Right ventricle myocardium inferior (tissue), 1 donor: Measurements from ENCODE around the gene KCNA3. TPM values are rescaled to one million over a fixed set of nuclear protein-coding genes. Genes with fewer than 3 reads are reported as not detected.

Experiments
- ATAC-seq: fragments of 200-7000 bp; cut with Tn5 transposase; one replicate; pipeline ENCODE4 v1.9.1; 2020; ENCODE audit warnings: mild to moderate bottlenecking, moderate library complexity
- DNase-seq: peaks from one replicate; pipeline ENCODE4 v3.0.0; 2021; ENCODE audit errors: missing footprints
- intact Hi-C: fragments of 100-400 bp; cut with DNase I; formaldehyde crosslinking; loops from one replicate; pipeline ENCODE4 v1.11.0; 2022
- total RNA-seq: library from RNA; stranded (reverse); fragmentation: NEBNext Ultra II Directional; extraction: Animal tissue kit (Norgen Biotek cat#: 25700); gene quantifications from one replicate; pipeline ENCODE4 v1.2.1, GENCODE V29; 2021
- donor health status: DM: no; HTN: yes; CAD: no; lungs with severe emphysema.

Gene KCNA3
- total RNA-seq, 1 donor from 2014 or later, result 0.38 TPM

- intact Hi-C loops, result no loop called here
- ATAC-seq (no peak), DNase-seq (no peak)
Observed at GRCh38 chr1:110626889-110627288, 47.9 kb downstream of the KCNA3 start.

Other genes starting within 250 kb of the KCNA3 start
- not detected for gene PROK1, start 223.8 kb downstream of the KCNA3 start, total RNA-seq
- gene KCNA10, start 155.8 kb downstream of the KCNA3 start, total RNA-seq, result not detected
- 1.5 TPM for gene KCNA2, start 68.6 kb downstream of the KCNA3 start, total RNA-seq
- gene CD53, start 198.2 kb upstream of the KCNA3 start, total RNA-seq, result 17.2 TPM